Gastrocnemius medialis (tissue), 4 donors: ENCODE results near the gene CD68.
A peak's percentile ranks its signal among the peaks of the same experiment; 100 is the strongest.

Experiments
- CTCF ChIP-seq, 5 experiments: fragments of 450-650 bp in 3 of 5; fragments of 200-600 bp in 2 of 5; sonication (generic) in 2 of 5; IDR thresholded peaks in 4 of 5; conservative IDR thresholded peaks in 1 of 5; 1 replicate in 4 of 5; 2 replicates in 1 of 5; pipeline ENCODE4 v1.5.1; 2016 to 2019; ENCODE audit warnings: antibody characterized with exemption in 5 of 5, mild to moderate bottlenecking in 3 of 5, moderate library complexity in 3 of 5
- POLR2A ChIP-seq, 2 donors: fragments of 450-650 bp; IDR thresholded peaks; one replicate each; pipeline ENCODE4 v1.6.1; 2017; ENCODE audit warnings: antibody characterized with exemption in 2 of 2, mild to moderate bottlenecking in 2 of 2, moderate library complexity in 2 of 2

GRCh38 chr17:7560172-7561027 is 19.0 kb upstream of the CD68 start:
- TF ChIP-seq CTCF (IDR thresholded peaks at IDR 0.05 in 4 of 5, conservative IDR thresholded peaks at IDR 0.05 in 1 of 5) (peak; percentile 34 to 69 (median 54)), POLR2A (IDR thresholded peaks at IDR 0.05) (no peak)
